Keratinocyte (primary cell): ENCODE measurements around the gene TAF11L6.
"Not testable (repeated sequence)": the region's sequence is repeated elsewhere in the genome, so short reads cannot be mapped to it uniquely, and the experiment has no call there.

Source experiments
- CTCF ChIP-seq, 3 experiments: IDR thresholded peaks in 1 of 3; conservative IDR thresholded peaks in 1 of 3; optimal IDR thresholded peaks in 1 of 3; 2 replicates in 2 of 3; 3 replicates in 1 of 3; pipeline versions ENCODE3 to v1.5.1; 2011; ENCODE audit warnings: low read length in 3 of 3, mild to moderate bottlenecking in 3 of 3, moderate library complexity in 2 of 3, control low read depth in 1 of 3, inconsistent platforms in 1 of 3; ENCODE audit not compliant: insufficient read depth in 2 of 3; ENCODE audit errors: extremely low read depth in 1 of 3
- EZH2 ChIP-seq: IDR thresholded peaks from one replicate; pipeline ENCODE4 v1.6.1; 2012; ENCODE audit warnings: inconsistent platforms, mild to moderate bottlenecking, low read length, moderate library complexity

- TF ChIP-seq CTCF (optimal IDR thresholded peaks at IDR 0.05 in 1 of 3, IDR thresholded peaks at IDR 0.05 in 1 of 3, conservative IDR thresholded peaks at IDR 0.05 in 1 of 3; ENCODE audit: extremely low read depth in 1 of 3, insufficient read depth in 2 of 3, low read length in 3 of 3); EZH2: not testable (repeated sequence)
These were observed 41.9 kb upstream of the TAF11L6 start for GRCh38 chr5:17486464-17487173.
